ENCODE results near the gene PRM2. TPM values are rescaled to one million over a fixed set of nuclear protein-coding genes. Genes with fewer than 3 reads are reported as not detected.
"Not testable (repeated sequence)": the region's sequence is repeated elsewhere in the genome, so short reads cannot be mapped to it uniquely, and the experiment has no call there.

Gene PRM2
- total RNA-seq, 1 donor from 2014 or later: not detected

DNA sequence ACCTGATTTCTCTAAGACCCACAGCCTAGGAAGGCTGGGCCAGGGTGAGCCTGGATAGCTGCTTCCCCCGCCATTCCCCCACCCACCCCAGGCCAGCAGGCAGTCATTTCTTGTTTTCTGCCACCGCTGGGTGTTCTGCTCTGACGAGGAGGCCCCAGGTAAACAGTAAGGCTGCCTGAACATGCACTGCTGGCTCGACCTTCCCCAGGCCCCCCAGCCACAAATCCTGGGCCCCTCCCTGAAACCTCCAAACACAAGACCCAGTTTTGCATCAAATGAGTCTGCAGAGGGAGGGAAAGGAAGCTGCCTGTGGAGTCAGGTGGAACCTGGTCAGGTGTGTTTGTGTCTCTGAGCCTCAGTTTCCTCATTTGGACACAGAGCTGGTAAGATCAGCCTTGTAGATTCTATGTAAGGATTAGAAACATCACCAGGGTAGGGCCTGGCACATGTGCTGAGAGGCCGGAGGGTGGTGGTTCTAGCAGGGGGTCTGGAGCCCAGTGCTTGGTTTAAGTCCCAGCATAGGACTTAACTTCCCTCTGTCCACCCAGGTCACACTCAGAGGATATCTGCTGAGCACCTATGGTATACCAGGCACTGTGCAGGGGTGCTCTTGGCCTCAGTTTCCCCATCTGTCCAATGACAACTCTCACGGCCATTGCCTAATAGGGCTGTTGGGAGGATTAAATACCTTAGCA lies 23.7 kb upstream of the PRM2 start:
- no peaks in the 10 kb centered on the region for H3K27me3 Mint-ChIP-seq
- TF ChIP-seq, protein P1, sequence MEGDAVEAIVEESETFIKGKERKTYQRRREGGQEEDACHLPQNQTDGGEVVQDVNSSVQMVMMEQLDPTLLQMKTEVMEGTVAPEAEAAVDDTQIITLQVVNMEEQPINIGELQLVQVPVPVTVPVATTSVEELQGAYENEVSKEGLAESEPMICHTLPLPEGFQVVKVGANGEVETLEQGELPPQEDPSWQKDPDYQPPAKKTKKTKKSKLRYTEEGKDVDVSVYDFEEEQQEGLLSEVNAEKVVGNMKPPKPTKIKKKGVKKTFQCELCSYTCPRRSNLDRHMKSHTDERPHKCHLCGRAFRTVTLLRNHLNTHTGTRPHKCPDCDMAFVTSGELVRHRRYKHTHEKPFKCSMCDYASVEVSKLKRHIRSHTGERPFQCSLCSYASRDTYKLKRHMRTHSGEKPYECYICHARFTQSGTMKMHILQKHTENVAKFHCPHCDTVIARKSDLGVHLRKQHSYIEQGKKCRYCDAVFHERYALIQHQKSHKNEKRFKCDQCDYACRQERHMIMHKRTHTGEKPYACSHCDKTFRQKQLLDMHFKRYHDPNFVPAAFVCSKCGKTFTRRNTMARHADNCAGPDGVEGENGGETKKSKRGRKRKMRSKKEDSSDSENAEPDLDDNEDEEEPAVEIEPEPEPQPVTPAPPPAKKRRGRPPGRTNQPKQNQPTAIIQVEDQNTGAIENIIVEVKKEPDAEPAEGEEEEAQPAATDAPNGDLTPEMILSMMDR (IDR thresholded peaks at IDR 0.05; ENCODE audit: unreplicated experiment): no peak
- no peak overlapping the region for H3K27ac Mint-ChIP-seq
- no peak for DNase-seq (ENCODE audit: low spot score, unreplicated experiment)
- peaks cover 21% of the 10 kb centered on the region for H3K4me1 Mint-ChIP-seq (ENCODE audit: low read depth)
- no peaks in the 10 kb centered on the region for H3K36me3 Mint-ChIP-seq (ENCODE audit: insufficient read depth)
- no peak overlapping the region for H3K4me3 Mint-ChIP-seq (ENCODE audit: low read depth)
- no peaks in the 10 kb centered on the region for H3K9me3 Mint-ChIP-seq (ENCODE audit: low read depth)

DNA sequence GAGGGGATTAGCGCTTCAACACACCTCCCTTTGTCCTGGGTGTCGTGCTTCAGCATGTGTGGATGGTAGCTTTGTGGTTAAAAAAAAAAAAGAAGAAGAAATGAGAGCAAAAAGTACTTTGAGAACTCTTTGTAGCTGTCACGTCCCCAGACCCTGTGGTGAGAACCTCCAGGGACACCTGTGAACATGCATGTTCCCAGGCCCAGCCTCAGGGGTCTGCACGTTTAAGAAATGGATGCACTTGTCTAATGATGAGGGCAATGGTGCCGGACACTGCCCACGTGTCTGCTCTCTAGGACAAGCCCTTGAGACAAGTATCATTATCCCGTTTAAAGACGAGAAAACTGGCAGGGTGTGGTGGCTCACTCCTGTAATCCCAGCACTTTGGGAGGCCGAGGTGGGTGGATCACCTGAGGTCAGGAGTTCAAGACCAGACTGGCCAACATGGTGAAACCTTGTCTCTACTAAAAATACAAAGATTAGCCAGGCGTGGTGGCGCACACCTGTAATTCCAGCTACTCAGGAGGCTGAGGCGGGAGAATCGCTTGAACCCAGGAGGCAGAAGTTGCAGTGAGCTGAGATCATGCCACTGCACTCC lies 22.8 kb upstream of the PRM2 start:
- not testable (repeated sequence) for H3K27me3 Mint-ChIP-seq; H3K4me3 Mint-ChIP-seq (ENCODE audit: low read depth); DNase-seq (ENCODE audit: low spot score, unreplicated experiment); H3K9me3 Mint-ChIP-seq (ENCODE audit: low read depth); H3K36me3 Mint-ChIP-seq (ENCODE audit: insufficient read depth); H3K27ac Mint-ChIP-seq
- peaks cover 23% of the 10 kb centered on the region for H3K4me1 Mint-ChIP-seq (ENCODE audit: low read depth)

DNA sequence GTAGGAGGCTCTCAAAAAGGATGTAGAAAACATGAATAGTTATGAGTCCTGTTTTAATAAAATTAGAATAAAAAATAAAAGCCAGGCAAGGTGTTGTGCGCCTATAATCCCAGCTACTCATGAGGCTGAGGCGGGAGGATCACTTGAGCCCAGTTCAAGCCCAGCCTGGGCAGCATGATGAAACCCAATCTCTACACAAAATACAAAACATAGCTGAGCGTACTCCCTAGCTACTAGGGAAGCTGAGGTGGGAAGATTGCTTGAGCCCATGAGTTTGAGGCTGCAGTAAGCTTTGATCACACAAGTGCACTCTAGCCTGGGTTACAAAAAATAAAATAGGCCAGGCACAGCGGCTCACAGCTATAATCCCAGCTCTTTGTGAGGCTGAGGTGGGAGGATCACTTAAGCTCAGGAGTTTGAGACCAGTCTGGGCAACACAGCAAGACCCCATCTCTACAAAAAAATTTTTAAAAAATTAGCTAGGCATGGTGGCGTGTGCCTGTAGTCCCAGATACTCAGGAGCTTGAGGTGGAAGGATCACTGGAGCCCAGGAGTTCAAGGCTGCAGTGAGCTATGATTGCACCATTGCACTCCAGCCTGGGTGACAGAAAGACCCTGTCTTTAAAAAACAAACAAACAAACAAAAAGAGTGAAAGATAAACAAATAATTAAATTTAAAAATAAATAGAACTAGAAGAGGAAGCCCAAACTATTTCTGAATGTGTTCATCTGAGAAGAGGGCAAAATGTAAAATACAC lies 22.0 kb upstream of the PRM2 start:
- no peaks in the 10 kb centered on the region for H3K27me3 Mint-ChIP-seq
- H3K4me3 Mint-ChIP-seq (ENCODE audit: low read depth): no peak overlapping the region
- no peak for DNase-seq (ENCODE audit: low spot score, unreplicated experiment)
- TF ChIP-seq, protein P1 (IDR thresholded peaks at IDR 0.05; ENCODE audit: unreplicated experiment): no peak
- H3K4me1 Mint-ChIP-seq (ENCODE audit: low read depth): peaks cover 23% of the 10 kb centered on the region
- no peaks in the 10 kb centered on the region for H3K9me3 Mint-ChIP-seq (ENCODE audit: low read depth)
- no peak overlapping the region for H3K27ac Mint-ChIP-seq
- H3K36me3 Mint-ChIP-seq (ENCODE audit: insufficient read depth): no peaks in the 10 kb centered on the region

DNA sequence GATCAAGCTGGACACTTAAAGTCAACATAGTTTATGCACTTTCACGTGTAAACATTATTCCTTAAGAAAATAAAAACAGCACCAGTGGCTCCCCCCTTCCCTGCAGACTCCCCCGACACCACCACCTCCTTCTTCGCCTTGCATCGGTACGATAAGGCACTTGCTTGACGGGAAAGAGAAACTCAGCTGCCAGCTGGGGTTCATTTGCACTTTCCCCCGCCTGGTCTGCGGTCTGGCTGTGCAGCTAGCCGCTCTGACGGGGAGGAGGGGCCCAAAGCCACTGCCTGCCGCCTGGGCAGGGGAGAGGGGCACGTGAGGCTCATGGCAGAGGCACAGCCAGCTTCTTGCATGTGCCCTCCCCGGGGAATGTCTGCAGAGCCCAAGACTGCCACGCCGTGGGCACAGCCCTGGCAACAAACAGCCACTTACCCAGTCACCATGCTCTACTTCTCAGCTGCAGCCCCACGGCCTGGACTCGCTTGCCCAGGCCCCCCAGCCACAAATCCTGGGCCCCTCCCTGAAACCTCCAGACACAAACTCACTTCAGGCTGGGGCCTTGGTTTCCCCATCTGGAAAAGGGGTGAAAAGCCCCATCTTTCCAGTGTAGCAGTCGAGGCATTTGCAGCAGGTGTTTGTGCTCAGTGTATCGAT lies 21.3 kb upstream of the PRM2 start:
- Mint-ChIP-seq H3K27me3 (no peaks in the 10 kb centered on the region), H3K9me3 (ENCODE audit: low read depth) (no peaks in the 10 kb centered on the region), H3K4me1 (ENCODE audit: low read depth) (peaks cover 25% of the 10 kb centered on the region), H3K4me3 (ENCODE audit: low read depth) (no peak overlapping the region), H3K36me3 (ENCODE audit: insufficient read depth) (no peaks in the 10 kb centered on the region), H3K27ac (no peak overlapping the region)
- TF ChIP-seq, protein P1 (IDR thresholded peaks at IDR 0.05; ENCODE audit: unreplicated experiment): no peak
- peak; percentile 26 for DNase-seq (ENCODE audit: low spot score, unreplicated experiment)

DNA sequence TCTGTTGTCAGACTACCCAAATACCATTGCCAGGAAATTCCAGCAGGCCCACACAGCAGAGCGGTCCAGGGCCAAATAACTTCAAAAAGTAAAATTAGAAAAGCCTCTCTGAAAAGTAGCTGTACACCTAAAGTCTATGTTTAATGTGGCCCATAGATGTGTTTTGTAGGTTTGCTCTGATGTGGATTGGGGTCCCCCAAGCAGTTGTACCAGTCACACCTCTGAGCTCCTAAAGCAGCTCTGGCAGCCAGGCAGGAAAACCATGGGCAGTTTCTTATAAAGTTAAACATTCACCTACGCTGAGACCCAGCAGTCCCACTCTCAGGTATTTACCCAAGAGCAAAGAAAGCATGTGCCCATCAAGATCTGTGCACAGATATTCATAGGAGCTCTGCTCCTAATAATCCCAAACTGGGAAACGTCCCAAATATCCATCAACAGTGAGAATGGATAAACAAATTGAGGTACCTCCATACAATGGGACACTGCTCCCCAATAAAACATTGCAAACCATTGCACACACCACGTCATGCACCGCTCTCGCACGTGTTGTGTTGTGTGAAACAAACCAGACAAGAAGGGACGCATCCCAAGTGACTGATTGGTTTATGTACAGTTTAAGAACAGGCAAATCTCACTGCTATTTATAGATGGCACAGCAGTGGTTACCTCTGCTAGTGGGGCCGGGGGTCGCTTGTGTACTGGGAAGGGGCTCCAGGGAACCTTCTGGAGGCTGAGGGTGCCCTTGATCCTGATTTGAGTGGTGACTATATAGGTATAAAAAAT lies 20.6 kb upstream of the PRM2 start:
- no peak for DNase-seq (ENCODE audit: low spot score, unreplicated experiment)
- no peaks in the 10 kb centered on the region for H3K27me3 Mint-ChIP-seq
- no peak overlapping the region for H3K4me3 Mint-ChIP-seq (ENCODE audit: low read depth)
- TF ChIP-seq, protein P1 (IDR thresholded peaks at IDR 0.05; ENCODE audit: unreplicated experiment): no peak
- H3K36me3 Mint-ChIP-seq (ENCODE audit: insufficient read depth): no peaks in the 10 kb centered on the region
- H3K9me3 Mint-ChIP-seq (ENCODE audit: low read depth): no peaks in the 10 kb centered on the region
- peaks cover 26% of the 10 kb centered on the region for H3K4me1 Mint-ChIP-seq (ENCODE audit: low read depth)
- peak overlapping the region; percentile 81 for H3K27ac Mint-ChIP-seq
